Effector memory CD4-positive, alpha-beta T cell (primary cell): ENCODE data around the gene VOPP1.

Experiments used
- DNase-seq, 3 donors: peaks; one replicate each; pipeline ENCODE4 v3.0.0-alpha.2; 2020
- H3K27ac ChIP-seq: 2 replicates; pipeline ENCODE4 v1.7.0; 2013; ENCODE audit warnings: mild to moderate bottlenecking, low read length, moderate library complexity; ENCODE audit not compliant: insufficient read depth, poor library complexity, severe bottlenecking
- H3K27me3 ChIP-seq: replicated peaks from 2 replicates; pipeline ENCODE4 v1.7.0; 2013; ENCODE audit warnings: mild to moderate bottlenecking, low read length; ENCODE audit not compliant: insufficient read depth, control insufficient read depth, poor library complexity, severe bottlenecking
- H3K36me3 ChIP-seq: 2 replicates; pipeline ENCODE4 v1.7.0; 2013; ENCODE audit warnings: mild to moderate bottlenecking, low read length, moderate library complexity; ENCODE audit not compliant: control insufficient read depth, insufficient read depth
- H3K4me1 ChIP-seq: 2 replicates; pipeline ENCODE4 v1.7.0; 2013; ENCODE audit warnings: low read length, mild to moderate bottlenecking; ENCODE audit not compliant: control insufficient read depth, insufficient read depth, poor library complexity, severe bottlenecking
- H3K4me3 ChIP-seq: 2 replicates; pipeline ENCODE4 v1.7.0; 2013; ENCODE audit warnings: low read length, low read depth, mild to moderate bottlenecking; ENCODE audit not compliant: insufficient read depth, poor library complexity, severe bottlenecking
- H3K9me3 ChIP-seq: 2 replicates; pipeline ENCODE4 v1.7.0; 2013; ENCODE audit warnings: mild to moderate bottlenecking, low read length, moderate library complexity; ENCODE audit not compliant: control insufficient read depth

VOPP1 gene

DNA sequence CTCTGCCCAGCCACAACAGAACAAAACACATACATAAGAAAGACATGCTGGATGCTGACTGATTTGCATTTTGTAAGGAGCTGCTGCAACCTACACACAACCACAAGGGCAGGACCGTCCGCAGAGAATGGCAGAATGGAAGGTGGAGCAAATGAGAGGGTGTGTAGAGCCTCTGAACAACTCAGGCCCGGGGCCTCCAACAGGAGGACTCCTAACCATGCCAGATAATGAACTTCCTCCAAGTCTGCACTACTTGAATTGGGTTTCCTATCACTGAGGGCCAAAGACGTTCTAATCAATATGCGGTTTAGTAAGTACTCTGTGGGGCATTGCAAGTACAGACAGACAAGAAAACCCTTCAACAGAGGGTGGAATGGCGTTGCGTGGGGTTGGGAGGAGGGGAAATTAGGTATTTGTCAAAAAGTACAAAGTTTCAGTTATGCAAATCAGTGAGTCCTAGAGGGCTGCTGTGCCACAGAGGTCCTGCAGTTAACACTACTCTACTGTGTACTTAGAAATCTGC is 14.6 kb downstream of the VOPP1 start:
- no peaks in the 10 kb centered on the region for H3K27me3 ChIP-seq
- peaks cover 28% of the 10 kb centered on the region for H3K4me1 ChIP-seq
- no peak overlapping the region for H3K4me3 ChIP-seq
- H3K27ac ChIP-seq, result no peak overlapping the region
- peaks cover 16% of the 10 kb centered on the region for H3K36me3 ChIP-seq
- DNase-seq, result no peak
- H3K9me3 ChIP-seq, result no peaks in the 10 kb centered on the region

DNA sequence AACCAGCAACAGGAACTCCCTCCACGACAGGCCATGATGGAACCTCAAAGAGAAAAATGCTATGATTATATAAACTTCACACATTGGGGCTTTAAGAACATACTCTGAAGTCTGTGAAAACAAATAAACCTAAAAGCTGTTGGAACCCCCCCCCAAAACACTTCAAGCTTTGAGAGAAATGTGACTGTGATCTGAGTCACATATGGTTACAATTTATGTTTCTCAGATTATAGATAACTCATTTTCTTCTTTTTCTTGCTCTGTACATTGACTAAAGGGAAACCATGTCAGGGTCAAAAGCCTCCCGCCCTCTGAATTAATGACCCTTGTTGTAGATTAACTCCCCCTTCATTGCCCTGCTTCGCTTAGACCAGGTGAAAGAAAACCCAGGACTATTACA is 15.8 kb downstream of the VOPP1 start:
- H3K27ac ChIP-seq, result no peak overlapping the region
- peaks cover 16% of the 10 kb centered on the region for H3K36me3 ChIP-seq
- H3K4me1 ChIP-seq, result peaks cover 32% of the 10 kb centered on the region
- H3K9me3 ChIP-seq, result no peaks in the 10 kb centered on the region
- no peak for DNase-seq
- H3K27me3 ChIP-seq, result no peaks in the 10 kb centered on the region
- no peak overlapping the region for H3K4me3 ChIP-seq

DNA sequence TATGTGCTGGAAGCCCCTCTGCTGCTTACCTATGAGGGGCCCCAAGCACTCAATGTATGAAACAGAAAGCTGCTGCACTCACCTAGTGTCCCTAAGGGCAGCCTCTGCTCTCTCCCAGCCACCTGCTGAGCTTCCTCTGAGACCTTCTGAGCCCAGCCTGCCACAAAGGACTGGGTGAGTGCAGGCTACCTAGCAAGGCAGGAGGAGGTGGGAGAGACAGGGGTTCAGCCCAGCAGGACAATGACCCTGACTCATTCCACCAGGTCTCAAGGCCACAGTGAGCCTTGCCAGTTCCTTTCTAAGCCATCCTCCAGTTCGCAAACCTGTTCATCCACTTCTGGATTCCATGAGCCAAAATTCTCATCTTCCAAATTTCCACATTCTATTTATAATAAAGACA is 16.3 kb downstream of the VOPP1 start:
- no peak for DNase-seq
- peaks cover 16% of the 10 kb centered on the region for H3K36me3 ChIP-seq
- H3K4me1 ChIP-seq, result peaks cover 32% of the 10 kb centered on the region
- no peak overlapping the region for H3K4me3 ChIP-seq
- no peaks in the 10 kb centered on the region for H3K9me3 ChIP-seq
- no peaks in the 10 kb centered on the region for H3K27me3 ChIP-seq
- H3K27ac ChIP-seq, result no peak overlapping the region

DNA sequence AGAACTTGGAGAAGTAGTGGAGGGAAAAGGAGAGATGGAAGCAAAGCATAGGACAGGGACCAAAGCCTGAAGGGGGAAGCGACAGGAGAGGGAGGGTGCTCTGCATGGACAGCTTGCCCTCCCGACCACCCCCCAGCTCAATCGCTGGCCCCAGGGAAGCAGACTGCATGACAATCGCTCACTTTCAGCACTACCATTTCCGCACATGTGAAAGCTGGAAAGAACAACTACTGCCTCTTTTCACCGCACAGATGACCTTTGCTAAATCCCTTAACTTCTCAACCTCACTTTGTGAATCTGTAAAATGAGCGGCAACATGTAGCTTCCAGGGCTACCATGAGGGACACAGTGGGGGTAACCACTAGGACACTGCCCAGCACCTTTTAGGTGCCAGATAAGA is 17.1 kb downstream of the VOPP1 start:
- no peak for DNase-seq
- Histone ChIP-seq H3K4me1 (peaks cover 32% of the 10 kb centered on the region), H3K4me3 (no peak overlapping the region), H3K36me3 (peaks cover 16% of the 10 kb centered on the region), H3K27me3 (no peaks in the 10 kb centered on the region), H3K27ac (no peak overlapping the region), H3K9me3 (no peaks in the 10 kb centered on the region)

DNA sequence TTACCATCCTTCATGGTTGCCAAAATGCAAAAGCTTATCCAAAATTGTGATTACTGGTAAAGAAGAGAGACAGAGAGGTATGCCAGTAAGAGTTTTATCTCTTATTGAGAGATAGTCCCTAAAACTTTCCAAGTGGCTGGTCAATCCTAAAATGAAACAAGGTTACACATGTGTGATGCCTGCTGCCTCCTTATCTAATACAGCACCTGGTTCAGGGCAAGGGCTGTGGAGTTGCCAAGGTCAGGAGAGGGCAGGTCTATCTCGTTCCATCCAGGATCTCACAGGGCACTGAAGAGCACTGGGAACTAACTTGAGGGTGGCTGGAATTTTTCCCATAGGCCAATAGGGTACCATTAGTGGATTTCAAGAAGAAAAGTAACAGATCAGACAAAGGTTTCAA is 18.3 kb downstream of the VOPP1 start:
- Histone ChIP-seq H3K9me3 (no peaks in the 10 kb centered on the region), H3K27ac (no peak overlapping the region), H3K4me1 (peaks cover 39% of the 10 kb centered on the region), H3K36me3 (peaks cover 16% of the 10 kb centered on the region), H3K4me3 (no peak overlapping the region), H3K27me3 (no peaks in the 10 kb centered on the region)
- no peak for DNase-seq

DNA sequence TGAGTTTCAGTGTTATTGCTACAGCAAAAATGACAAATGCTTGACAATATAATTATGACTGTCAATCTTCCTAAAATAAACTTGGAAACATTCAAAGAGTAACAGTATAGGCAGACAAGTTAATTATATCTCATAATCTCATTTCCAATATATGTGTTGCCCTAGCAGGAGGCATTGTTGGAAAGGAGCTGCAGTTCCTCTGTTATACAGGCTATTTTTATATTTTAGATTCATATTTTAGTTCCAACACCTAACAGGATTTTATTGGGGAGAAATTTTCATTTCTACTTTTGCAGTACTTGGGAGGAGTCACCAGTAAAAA is 19.3 kb downstream of the VOPP1 start:
- Histone ChIP-seq H3K4me1 (peaks cover 38% of the 10 kb centered on the region), H3K4me3 (no peak overlapping the region), H3K36me3 (peaks cover 16% of the 10 kb centered on the region), H3K27ac (no peak overlapping the region), H3K27me3 (no peaks in the 10 kb centered on the region), H3K9me3 (no peaks in the 10 kb centered on the region)
- DNase-seq, result no peak

DNA sequence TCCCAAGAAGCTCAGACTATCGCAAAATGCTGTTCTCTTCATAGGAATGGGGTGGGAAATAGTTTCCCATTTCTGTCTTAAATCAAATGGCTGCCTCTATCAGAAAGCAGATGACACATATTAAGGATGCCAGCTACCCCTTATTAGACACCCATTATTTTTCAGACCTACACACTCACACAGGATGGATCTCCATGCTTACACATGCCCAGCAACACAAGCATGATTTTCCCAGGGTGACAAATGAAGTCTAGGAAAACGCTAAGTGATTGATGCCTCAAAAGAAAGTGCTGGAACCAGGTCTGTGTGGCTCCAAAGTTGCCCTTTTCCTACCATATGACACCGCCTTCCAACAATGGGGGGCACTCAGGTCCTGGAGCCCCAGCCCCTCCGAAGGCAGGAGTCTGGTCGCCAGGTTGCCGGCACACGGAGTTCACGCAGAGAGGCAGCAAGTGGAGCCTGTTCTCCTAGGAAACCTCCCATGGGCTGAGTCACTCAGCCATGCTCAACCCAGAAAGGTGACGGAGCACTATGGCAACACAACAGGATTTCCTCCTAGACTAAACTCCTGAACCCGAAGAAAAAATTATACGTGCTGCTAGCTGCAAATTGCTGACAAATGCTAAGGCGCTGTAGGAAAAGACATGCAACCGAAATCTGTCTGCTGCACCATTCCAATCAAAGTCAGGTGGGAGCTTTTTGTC is 19.8 kb downstream of the VOPP1 start:
- Histone ChIP-seq H3K4me1 (peaks cover 41% of the 10 kb centered on the region), H3K9me3 (no peaks in the 10 kb centered on the region), H3K27ac (no peak overlapping the region), H3K27me3 (no peaks in the 10 kb centered on the region), H3K36me3 (peaks cover 16% of the 10 kb centered on the region), H3K4me3 (no peak overlapping the region)
- DNase-seq, result no peak

DNA sequence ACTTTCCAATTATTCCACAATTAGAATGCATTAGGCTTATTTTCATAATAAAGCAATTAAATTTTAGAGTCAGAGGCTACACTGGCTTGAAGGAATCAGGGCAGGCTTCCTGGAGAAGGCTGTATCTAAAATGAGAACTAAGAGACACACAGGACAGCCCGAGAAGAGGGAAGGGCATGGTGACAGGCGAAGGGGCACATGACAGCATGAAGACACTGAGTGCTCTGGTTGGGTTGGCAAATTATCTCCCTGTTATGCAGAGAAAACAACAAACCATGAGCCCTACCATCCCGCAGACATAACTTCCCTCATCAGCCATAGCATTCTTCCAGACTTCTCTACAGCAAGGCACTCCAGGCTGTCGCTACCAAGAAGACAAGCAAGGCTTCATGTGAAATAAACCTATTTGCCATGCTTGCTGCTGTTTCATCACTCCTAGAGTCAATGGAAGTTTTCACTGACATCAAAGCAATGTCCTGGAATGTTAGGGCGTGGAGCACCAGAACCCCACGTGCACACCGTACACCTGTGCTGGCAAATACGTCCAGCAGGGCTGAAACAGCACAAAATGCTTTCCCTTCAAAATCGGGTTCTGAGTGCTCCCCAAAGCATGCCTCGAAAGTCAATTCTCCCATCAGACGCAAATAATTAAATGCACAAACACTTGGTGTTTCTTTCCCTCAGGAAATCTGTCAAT is 21.3 kb downstream of the VOPP1 start:
- no peak overlapping the region for H3K27ac ChIP-seq
- no peaks in the 10 kb centered on the region for H3K27me3 ChIP-seq
- H3K9me3 ChIP-seq, result no peaks in the 10 kb centered on the region
- peaks cover 49% of the 10 kb centered on the region for H3K4me1 ChIP-seq
- DNase-seq, result no peak
- peaks cover 12% of the 10 kb centered on the region for H3K36me3 ChIP-seq
- no peak overlapping the region for H3K4me3 ChIP-seq

DNA sequence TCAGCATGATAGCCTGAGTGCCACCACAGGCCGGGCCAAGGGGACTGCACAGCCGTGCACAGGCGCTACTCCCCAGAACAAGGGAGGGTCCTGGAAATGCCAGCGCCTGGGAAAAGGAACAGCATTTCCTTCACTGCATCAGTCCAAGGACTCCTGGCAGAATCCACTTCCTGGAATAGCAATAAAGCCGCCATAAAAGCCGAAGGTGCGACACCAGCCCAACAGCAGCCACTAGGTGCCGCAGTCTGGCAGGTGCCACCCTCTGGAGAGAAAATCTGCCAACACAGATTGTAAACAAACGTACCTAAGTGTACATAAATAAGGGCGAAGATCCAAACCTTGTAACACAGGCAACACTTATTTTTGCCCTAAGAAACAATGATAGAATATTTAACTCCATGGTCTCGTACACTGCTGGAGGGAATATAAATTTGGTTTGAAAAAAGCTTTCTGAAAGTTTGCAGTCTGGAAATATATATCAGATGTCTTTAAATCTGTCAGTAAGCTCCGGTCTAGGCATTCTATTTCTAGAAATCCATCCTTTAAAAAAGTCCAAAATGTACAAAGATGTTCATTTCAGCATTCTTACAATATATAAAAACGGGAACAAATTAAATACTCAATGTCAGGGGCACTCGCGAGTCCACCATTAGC is 22.2 kb downstream of the VOPP1 start:
- Histone ChIP-seq H3K9me3 (no peaks in the 10 kb centered on the region), H3K4me1 (peaks cover 53% of the 10 kb centered on the region), H3K4me3 (no peak overlapping the region), H3K27me3 (no peaks in the 10 kb centered on the region), H3K36me3 (peaks cover 4% of the 10 kb centered on the region), H3K27ac (no peak overlapping the region)
- DNase-seq, result no peak

DNA sequence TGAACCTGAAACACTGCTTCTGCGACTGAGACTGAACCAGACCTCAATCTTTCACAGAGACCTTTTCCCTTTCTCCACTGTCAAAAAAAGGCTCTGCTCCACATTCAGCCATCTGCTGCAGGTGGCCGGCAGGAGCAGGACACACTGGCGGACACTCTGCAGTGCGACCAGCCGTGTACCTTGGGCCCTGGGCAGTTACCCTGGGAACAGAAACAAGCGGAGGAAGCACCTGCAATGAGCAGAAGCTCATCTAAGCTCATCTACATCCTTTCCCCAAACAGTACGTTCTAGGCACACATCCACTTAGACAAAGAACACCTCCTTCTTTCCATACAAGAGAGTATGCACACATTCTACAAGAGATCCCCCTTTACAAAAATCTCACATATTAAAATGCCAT is 22.8 kb downstream of the VOPP1 start:
- Histone ChIP-seq H3K36me3 (peaks cover 3% of the 10 kb centered on the region), H3K27ac (no peak overlapping the region), H3K4me3 (no peak overlapping the region), H3K27me3 (no peaks in the 10 kb centered on the region), H3K4me1 (peaks cover 51% of the 10 kb centered on the region), H3K9me3 (no peaks in the 10 kb centered on the region)
- no peak for DNase-seq
